Effector CD4-positive, alpha-beta T cell (primary cell): ENCODE measurements around the gene PRKAB1.
"Not testable (repeated sequence)": the region's sequence is repeated elsewhere in the genome, so short reads cannot be mapped to it uniquely, and the experiment has no call there.

Experiments used
- DNase-seq: peaks from one replicate; pipeline ENCODE4 v3.0.0-alpha.2; 2020

Gene PRKAB1

DNA sequence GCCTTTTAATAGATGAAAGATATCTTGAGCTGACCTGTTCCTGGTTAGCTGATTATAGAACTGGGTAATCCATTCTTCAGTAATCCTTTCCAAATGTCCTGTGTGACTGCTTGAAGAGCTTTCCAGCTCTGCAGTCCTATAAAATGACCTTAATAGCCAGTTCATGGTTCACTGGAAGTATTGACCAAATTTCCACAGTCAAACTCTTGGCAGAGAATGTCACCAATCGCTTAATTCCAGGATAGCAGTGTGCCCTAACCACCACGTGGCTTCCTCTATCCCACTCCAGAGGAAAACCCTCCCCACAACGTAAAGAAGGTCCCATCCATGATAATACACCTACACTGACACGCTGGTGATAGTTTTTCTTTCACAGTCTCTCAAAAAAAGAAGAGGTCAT, 17.4 kb downstream of the PRKAB1 start:
- no peak for DNase-seq

DNA sequence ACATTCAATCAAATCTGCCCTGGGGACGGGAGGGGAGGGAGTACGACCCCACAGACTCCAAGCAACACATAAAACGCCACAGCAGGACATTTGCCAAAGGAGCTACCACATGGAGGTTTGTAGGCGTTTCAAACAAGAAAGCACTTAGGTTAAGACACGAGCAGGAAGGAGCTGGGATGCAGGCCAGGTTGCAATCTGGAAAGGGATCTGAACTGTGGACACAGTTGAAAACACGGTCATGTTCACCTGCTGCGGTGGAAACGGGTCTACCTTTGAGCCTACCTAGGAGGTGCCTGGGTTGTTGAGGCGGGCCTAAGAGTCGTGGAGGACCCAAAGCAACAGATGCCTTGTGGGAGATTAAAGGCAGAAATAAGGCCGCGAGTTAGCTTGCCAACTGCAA, 18.4 kb downstream of the PRKAB1 start:
- DNase-seq, result no peak

DNA sequence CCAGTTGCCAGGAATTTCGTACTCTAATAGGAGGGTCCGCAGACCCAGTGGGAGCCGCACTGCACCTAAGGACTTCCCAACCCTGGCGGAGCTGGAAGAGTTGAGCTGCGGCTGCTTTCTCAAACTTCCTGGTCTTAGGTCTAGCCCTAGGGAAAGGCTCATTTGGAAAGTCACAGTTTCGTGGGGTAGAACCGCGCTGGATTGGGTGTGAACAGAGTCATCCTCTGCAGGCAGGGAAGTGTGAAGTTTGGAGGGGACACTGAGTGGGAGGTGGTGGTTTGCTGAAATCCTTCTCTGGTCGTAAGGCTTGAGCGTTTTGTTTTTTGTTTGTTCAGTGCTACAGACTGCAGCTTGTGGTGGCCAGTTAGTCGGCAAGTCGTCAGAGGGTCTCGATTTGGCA, 18.8 kb downstream of the PRKAB1 start:
- no peak for DNase-seq

DNA sequence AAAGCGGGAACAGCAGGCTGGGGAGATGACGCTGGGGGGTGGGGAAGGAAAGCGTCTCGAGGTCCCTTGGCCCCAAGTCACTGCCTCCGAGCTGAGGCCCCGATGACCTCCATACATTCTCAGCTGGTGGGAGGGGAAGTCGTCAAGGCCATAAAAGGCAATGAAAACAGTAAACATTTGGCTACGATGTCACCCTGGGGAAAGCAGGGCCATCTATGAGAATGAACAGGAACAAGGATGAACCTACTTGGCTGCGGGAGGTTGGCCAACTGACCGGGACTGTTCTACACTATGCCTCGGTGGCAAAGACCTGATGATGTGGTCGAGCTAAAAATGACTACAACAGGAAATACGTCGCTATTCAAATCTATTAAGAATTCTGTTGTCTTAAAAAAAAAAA, 19.5 kb downstream of the PRKAB1 start:
- DNase-seq, result no peak

DNA sequence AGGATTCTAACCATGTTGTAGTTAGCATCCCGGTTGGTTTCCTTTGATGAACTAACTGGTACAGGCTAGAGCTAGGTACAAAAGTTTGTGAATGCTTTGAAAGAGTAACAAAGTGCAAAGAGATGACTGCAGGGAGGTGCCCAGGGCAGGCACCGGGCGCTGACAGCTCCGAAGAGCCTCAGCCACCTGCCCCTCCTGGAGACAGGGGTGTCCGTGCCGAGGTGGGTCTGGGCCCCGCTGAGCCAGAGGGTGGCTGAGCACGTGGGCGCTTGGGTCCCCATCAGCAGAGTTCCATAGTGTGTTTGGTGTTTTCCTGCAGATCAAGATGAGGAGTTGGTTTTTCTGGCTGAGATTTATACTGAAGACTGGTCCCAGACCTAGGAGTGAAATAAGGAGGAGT, 19.9 kb downstream of the PRKAB1 start:
- no peak for DNase-seq

DNA sequence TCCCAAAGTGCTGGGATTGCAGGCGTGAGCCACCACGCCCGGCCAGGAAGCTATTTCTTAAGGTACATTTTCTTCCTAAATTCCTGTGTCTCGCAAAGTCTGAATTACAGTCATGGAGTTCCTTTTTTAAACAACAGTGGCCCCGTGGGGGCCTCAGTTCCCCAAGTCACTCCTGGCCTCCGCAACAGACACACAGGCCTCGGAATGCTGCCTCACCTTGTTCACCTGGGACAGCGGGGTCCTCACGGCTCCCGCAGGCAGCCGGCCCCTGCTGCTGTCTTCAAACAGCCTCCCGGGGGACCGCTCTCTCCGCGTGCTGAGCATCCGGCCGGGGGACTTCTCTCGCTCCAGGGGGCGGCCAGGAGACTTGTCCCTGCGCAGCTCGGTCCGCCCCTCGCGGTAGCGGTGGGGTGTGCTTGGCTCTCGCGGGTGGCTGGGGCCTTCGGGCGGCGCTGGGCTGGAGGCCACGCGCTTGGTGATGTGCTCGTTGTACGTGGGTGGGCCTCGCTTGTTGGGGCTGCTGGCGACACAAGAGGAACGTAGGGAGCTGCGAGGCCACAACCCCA, 22.1 kb downstream of the PRKAB1 start:
- DNase-seq, result no peak

DNA sequence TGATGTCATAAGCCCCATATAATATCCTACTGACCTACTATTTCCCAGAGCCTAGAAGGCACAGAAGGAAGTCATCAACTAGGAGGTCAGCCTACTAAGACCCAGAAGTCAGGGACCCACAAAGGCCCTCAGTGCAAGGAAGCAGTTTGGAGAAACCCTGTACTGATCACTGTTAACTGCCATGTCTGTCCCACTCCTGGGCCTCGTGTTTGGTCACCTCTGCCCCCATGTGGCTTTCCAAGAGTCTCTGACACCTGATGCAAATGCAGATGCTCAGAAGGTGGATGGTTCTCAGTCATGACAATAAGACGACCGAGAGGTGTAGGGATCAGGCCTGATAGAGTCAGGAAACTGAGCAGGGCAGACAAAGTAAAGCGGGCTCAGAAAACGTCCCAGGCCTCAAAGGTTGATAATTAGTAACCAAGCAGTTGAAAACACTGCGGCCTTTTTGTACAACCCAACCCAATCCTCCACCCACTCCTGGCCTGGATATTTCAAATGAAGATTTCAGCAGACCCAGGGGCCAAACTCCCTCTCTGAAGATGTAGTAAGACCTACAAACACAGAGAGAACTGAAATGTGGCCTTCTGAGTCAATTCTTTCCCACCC, 23.4 kb downstream of the PRKAB1 start:
- no peak for DNase-seq

DNA sequence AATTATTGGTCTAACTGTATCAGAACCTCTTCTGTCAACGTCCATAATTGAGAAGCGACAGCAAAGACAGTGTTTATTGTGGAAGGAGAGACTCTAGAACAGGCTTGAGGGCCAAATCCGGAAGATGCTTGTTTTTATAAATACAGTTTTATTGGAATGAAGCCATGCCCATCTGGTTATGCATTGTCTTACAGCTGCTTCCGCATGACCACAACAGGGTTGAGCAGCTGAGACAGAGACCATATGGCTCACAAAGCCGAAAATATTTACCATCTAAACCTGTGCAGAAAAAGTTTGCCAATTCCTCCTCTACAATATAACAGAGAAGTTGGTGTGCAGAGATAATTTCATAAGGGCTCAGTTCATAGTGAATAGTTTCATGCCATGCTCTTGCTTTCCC, 24.5 kb downstream of the PRKAB1 start:
- DNase-seq, result no peak

DNA sequence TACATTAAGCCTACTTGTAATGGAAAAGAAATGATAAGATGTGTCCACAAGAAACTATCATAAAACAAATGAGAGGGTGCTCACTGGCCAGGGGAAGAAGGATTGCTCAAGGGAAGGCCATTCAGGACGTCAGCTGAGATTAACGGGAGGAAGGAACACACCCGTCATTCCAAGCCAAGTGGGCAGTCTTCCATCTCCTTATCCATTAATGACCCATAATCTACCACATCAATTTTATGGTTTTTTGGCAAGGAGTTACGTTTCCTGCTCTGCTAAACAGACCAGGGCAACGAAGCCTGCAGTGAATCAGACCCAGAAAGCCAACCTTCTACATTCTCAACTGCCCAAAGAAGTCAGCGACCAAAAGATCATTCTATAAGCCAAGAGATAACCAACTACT, 25.1 kb downstream of the PRKAB1 start:
- DNase-seq, result no peak

DNA sequence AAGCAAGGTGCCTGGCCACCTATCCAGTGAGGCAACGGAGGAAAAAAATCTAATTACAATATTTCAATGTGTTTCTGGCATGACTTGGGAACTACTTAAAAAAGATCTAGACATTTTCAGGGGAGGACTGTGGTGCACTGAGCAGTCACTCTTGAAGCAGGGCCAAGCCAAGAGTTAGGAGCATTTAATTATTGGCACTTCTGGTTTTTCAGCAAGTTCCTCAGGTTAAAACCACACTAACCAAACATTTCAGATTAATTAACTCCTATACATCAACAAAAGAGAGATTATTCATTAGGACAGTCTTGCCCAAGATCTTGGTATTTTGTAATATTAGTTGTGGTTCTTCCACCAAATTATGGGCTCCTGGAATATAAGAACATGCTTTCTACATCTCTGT, 25.6 kb downstream of the PRKAB1 start:
- DNase-seq, result no peak

DNA sequence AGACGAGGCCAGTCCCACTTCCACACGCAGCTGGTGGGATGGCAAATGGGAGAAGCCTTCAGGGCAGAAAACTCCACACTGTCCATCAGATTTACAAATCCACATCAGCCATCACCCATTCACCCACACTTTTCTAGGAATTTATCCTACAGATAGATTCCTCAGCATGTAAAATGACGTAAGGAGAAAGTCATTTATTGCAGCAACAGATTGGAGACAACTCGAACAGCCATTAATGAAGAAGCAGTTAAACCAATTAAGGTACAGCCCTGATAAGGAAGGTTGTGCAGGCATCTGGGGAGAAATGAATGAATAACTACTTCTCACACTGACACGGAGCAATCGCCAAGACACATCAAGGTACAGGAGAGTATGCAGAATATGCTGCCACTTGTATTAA, 26.2 kb downstream of the PRKAB1 start:
- no peak for DNase-seq

DNA sequence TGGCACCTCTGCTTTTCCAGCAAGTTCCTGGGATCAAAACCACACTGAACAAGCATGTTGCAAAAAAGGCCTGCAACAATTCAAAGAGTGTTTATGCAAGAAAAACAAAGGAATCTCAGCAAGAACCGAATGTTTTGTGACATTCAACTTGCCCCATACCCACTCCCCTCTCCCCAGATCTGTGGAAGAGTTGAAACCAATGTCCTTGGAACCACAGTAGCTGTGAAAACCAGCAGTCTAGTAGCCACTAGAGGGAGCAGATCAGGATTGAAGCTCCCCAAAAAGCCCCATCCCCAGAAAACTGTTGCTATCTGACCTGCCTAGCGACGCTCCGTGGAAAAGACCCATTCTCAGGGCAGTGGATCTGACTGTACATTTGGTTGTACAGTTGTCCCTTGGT, 27.1 kb downstream of the PRKAB1 start:
- DNase-seq, result no peak

DNA sequence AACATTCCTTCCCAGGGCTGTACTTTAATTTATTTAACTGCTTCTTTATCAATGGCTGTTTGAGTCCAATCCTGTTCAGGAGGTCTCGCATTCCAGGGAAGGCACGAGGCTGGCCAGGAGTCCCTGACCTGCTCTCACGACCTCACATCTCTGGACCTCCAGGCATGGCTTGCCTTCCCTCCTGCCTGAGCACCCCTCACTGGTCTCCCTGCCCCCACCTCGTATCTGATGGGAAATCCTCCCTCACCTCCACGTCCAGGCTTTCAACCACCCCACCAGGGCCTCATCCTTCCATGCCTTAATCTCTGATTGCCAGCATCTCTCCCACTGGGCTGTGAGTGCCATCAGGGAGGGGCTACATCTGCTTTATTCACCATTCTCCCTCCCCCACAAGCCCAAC, 29.0 kb downstream of the PRKAB1 start:
- no peak for DNase-seq

DNA sequence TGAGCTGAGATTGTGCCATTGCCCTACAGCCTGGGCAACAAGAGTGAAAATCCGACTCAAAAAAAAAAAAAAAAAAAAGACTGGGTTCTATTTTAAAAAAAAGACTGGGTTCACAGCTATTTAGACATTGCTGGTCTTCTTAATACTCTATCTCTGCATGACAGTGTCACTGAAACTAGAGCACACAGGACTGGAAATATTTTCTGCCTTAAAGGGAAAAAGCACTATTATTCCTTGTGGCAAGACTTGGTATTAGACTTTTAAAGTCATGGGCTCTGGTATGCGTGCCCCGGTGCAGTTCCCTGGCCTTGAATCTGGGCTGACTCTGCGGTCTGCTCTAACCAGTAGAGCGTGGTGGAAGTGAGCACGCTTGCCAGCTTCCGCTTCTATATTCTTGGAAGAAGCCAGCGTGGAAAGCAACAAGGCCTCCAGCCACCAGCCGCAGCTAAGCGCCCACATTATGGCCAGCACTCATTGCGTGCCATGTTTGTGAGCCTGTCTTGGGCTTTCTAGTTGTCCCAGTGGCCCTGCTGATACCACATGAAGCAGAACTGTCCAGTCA, 31.3 kb downstream of the PRKAB1 start:
- no peak for DNase-seq

DNA sequence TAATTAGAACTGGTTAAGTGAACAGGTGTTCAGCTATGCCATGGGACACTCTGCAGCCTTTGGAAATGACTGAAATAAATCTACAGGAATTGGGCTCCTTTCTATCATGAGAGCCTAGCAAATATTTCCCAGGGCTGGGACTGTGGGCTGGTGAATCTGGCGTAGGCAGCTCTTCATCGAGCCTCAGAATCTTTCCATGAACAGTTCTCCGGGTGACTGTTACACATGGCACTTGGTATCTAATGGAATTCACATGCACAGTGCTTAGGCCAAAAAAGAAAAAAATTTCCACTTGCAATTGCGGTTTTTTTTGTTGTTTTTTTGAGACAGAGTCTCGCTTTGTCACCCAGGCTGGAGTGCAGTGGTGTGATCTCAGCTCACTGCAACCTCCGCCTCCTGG, 32.1 kb downstream of the PRKAB1 start:
- DNase-seq, result no peak

DNA sequence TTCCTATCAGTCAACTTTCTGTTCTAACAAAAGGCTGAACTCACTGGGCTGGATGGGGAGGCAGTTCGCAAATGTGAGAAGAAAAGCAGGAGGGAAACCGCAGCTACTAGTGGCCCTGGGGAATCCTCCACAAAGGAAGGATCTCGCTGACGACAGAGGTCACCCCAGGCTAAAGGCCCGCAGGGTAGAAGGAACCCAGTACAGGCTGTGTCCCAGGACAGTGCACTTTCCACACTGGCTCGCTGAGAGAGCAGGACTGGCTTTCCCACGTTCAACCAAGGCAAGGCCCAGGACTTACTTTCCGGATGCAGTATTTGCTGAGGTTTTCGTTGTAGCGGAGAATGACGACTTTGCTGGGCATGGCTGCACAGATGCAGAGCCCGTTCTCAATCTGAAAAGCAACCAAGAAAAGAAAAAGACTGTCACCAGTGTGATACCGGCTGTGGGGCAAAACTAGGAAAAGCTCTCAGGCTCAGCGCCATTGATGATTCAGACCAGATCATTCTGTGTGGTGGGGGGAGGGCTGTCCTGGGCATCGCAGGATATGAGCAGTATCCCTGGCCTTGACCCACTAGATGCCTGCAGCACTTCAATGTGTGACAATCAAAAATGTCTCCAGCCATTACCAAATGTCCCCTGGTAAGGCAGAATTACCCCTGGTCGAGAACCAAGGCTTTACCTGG, 36.3 kb downstream of the PRKAB1 start:
- DNase-seq, result no peak

DNA sequence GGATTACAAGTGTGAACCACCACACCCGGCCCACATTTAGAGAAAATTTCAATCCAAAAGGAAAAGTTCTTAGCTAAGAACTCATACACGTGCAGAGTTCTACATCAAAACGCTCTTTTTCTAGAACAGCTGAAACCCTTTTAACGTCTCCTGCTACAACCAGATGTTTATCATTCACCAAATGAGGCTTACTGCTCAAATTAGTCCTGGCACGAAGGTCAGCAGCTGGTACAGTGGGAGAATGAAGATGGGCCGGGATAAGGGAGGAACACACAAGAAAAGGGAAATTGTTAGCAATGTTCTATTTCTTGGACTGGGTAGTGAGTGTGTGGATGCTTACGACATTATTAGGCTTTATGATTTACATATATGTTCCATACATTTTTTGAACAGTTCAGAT, 37.2 kb downstream of the PRKAB1 start:
- DNase-seq, result no peak

DNA sequence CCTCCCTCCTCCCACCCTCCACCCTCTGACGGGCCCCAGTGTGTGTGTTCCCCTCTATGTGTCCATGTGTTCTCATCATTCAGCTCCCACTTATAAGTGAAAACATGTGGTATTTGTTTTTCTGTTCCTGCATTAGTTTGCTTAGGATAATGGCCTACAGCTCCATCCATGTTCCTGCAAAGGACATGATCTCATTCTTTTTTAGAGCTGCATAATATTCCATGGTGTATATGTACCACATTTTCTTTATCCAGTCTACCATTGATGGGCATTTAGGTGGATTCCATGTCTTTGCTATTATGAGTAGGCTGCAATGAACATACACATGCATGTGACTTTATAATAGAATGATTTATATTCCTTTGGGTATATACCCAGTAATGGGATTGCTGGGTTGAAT, 38.5 kb downstream of the PRKAB1 start:
- DNase-seq, result not testable (repeated sequence)

DNA sequence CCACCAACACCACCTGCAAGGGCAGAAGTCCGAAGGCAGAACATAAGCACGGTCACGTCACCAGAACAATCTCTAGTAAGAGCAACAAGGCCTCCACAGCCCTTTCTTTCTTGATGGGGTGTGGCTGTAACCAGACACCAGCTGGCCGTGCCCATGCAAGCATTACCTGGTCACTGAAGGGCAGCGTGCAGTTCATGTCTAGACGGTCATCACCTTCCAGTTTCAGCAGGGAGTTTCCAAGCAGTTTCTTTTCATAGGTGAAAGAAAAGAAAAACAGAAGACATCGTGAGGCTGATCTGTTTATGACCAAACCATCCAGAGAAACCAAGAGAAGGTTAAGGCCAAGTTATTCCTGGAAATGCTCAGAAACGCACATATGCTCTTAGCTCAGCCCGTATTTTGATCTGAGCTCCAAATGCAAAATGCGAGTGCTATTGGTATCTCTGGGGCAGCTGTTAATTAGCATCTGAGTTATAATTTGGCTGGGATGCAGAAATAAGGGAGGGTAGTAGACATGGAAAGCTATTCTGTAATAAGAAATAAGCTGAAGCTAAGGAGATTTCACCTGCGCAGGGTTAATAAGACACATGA, 42.5 kb downstream of the PRKAB1 start:
- no peak for DNase-seq

DNA sequence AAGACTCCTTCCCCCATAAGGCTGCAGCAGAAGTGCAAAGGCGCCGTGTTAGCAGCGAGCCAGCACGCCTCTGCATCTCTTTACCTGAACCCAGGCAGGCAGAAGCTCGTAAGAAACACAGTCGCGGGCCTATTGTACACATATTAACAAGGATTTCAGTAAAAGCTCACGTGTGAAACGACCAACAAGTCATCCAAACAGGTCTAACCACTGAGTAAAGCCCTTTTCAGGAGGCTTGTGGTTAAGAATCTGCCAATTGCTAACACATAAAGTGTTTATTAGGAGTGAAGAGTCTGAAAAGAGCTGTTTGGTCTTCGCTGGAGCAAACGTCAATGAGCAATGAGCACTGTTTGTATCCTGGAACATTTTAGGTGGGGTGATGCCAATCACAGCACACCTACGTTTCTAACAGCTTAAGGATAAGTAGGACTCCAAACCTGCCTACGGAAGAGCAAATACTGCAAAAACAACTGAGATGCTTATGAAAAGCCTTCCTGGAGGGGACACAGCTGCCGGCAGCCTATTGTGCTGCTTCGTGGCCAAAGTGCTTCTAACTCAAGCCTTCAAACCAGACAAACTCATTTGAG, 43.1 kb downstream of the PRKAB1 start:
- no peak for DNase-seq

DNA sequence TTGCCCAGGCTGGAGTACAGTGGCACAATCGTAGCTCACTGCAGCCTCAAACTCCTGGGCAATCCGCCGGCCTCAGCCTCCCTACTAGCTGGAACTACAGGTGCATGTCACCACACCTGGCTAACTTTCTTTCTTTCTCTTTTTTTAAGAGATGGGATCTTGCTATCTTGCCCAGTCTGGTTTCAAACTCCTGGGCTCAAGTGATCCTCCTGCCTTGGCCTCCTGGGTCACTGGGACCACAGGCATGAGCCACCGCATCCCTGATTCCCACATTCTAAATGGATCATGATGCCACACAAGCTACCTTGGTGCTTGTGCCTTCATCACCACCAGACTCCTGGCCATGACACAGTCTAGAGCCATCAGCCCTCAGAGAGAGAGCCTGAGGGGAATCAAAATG, 43.8 kb downstream of the PRKAB1 start:
- DNase-seq, result no peak

DNA sequence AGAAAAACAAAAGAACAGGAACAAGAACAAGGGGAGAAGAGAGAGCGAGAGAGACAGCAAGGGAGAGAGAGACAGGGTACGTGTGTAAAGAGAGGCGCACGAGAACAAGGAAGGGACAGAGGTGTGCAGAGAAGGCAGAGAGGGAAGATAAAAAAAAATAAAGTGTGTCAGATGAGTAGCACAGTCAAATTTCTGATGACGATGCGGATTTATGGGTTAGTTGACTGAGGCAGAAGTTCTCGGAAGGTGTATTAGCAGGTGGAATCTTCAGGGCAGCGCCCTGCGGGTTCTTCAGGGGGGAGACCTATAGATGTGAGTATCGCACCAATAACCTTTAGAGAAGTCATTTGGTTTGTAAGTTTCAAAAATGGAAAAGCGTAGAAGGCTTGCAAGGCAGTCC, 44.8 kb downstream of the PRKAB1 start:
- no peak for DNase-seq

DNA sequence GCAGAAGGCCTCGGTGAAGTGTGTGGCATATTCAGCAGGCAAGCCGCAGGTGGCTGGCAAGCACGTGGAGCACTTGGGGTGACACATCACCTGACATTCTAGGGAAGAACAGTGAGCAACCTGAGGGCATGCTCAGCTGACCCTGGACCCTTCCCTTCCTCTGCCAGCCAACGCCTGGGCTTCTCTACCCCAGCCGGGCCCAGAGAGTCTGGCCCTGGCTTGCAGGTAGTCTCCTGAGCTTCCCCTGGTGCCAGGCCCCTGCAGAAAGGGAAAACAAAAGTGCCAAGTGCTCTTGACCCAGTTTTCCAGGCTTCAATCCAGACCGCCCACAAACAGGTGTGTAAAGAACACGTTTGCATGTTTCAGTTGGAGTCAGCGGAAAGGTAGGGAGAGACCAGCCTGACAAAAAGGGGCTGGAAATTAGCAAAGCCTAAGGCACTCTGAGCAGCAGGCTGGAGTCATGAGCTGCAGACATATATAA, 45.7 kb downstream of the PRKAB1 start:
- DNase-seq, result no peak
